Measurements from ENCODE around the gene PSMD10. TPM values are rescaled to one million over a fixed set of nuclear protein-coding genes. Genes with fewer than 3 reads are reported as not detected.

Gene PSMD10
- total RNA-seq = 75.0 and 125 TPM in 2 replicates

GRCh38 chrX:108091264-108091877 lies at the start of gene PSMD10, which contains the start of gene ATG4A:
PSMD10 (minus strand) TSS chrX:108091542; CDS start chrX:108091520, 22 bp downstream.
ATG4A (plus strand) TSS chrX:108091778; CDS start chrX:108091827, 49 bp downstream.
- DNase-seq (ENCODE audit: extremely low read depth, low read depth, low spot score) = peak; percentile 73

- DNase-seq (ENCODE audit: extremely low read depth, low read depth, low spot score) = no peak
These were observed 47.7 kb upstream of the PSMD10 start for GRCh38 chrX:108138814-108139702.

- no peak for DNase-seq (ENCODE audit: extremely low read depth, low read depth, low spot score)
These were observed 43.4 kb upstream of the PSMD10 start for GRCh38 chrX:108134724-108135123.

- no peak for DNase-seq (ENCODE audit: extremely low read depth, low read depth, low spot score)
These were observed 41.5 kb upstream of the PSMD10 start for GRCh38 chrX:108132876-108133275.

GRCh38 chrX:108132034-108132433 lies 40.7 kb upstream of the PSMD10 start:
- no peak for DNase-seq (ENCODE audit: extremely low read depth, low read depth, low spot score)

GRCh38 chrX:108131471-108131870 lies 40.1 kb upstream of the PSMD10 start:
- peak; percentile 77 for DNase-seq (ENCODE audit: extremely low read depth, low read depth, low spot score)

- no peak for DNase-seq (ENCODE audit: extremely low read depth, low read depth, low spot score)
These were observed 39.5 kb upstream of the PSMD10 start for GRCh38 chrX:108130889-108131288.

GRCh38 chrX:108127152-108127551 lies 35.8 kb upstream of the PSMD10 start:
- DNase-seq (ENCODE audit: extremely low read depth, low read depth, low spot score) = no peak

GRCh38 chrX:108126661-108127060 lies 35.3 kb upstream of the PSMD10 start:
- no peak for DNase-seq (ENCODE audit: extremely low read depth, low read depth, low spot score)

- no peak for DNase-seq (ENCODE audit: extremely low read depth, low read depth, low spot score)
These were observed 32.4 kb upstream of the PSMD10 start for GRCh38 chrX:108123591-108124366.

GRCh38 chrX:108122748-108123147 lies 31.4 kb upstream of the PSMD10 start:
- DNase-seq (ENCODE audit: extremely low read depth, low read depth, low spot score) = no peak

- DNase-seq (ENCODE audit: extremely low read depth, low read depth, low spot score) = no peak
These were observed 29.9 kb upstream of the PSMD10 start for GRCh38 chrX:108121291-108121690.

- DNase-seq (ENCODE audit: extremely low read depth, low read depth, low spot score) = no peak
These were observed 26.6 kb upstream of the PSMD10 start for GRCh38 chrX:108117988-108118387.

GRCh38 chrX:108114541-108114940 lies 23.2 kb upstream of the PSMD10 start:
- DNase-seq (ENCODE audit: extremely low read depth, low read depth, low spot score) = no peak

- no peak for DNase-seq (ENCODE audit: extremely low read depth, low read depth, low spot score)
These were observed 14.1 kb upstream of the PSMD10 start for GRCh38 chrX:108105473-108105872.

GRCh38 chrX:108097380-108097779 lies 6.0 kb upstream of the PSMD10 start:
- DNase-seq (ENCODE audit: extremely low read depth, low read depth, low spot score) = no peak

GRCh38 chrX:108091878-108092291 lies 543 bp upstream of the PSMD10 start:
- DNase-seq (ENCODE audit: extremely low read depth, low read depth, low spot score) = no peak

GRCh38 chrX:108090491-108091263 lies 665 bp downstream of the PSMD10 start:
- DNase-seq (ENCODE audit: extremely low read depth, low read depth, low spot score) = no peak

- DNase-seq (ENCODE audit: extremely low read depth, low read depth, low spot score) = no peak
These were observed 2.8 kb downstream of the PSMD10 start for GRCh38 chrX:108088511-108088910.

GRCh38 chrX:108087792-108088191 lies 3.5 kb downstream of the PSMD10 start:
- no peak for DNase-seq (ENCODE audit: extremely low read depth, low read depth, low spot score)

Data from glomerular endothelial cell (primary cell).